NCI-H524 treated with DMSO at 0.1 percent for 48 hours (cell line): ENCODE results near the gene AGBL4.

Experiments
- DNase-seq: peaks from one replicate; lab custom pipeline; 2025; lab: John Stamatoyannopoulos, UW

The AGBL4 gene

GRCh38 chr1:49181033-49181432 lies 842.7 kb downstream of the AGBL4 start:
- DNase-seq: no peak

- no peak for DNase-seq
These were observed 851.7 kb downstream of the AGBL4 start for GRCh38 chr1:49171941-49172593.

GRCh38 chr1:49166031-49166430 lies 857.7 kb downstream of the AGBL4 start:
- DNase-seq: no peak

- no peak for DNase-seq
These were observed 860.7 kb downstream of the AGBL4 start for GRCh38 chr1:49163031-49163430.

- no peak for DNase-seq
These were observed 863.1 kb downstream of the AGBL4 start for GRCh38 chr1:49160677-49161076.

- no peak for DNase-seq
These were observed 887.0 kb downstream of the AGBL4 start for GRCh38 chr1:49136738-49137251.

GRCh38 chr1:49125746-49126145 lies 898.0 kb downstream of the AGBL4 start:
- no peak for DNase-seq

- DNase-seq: no peak
These were observed 911.8 kb downstream of the AGBL4 start for GRCh38 chr1:49111931-49112330.

GRCh38 chr1:49106445-49106844 lies 917.3 kb downstream of the AGBL4 start:
- no peak for DNase-seq

GRCh38 chr1:49104575-49104974 lies 919.2 kb downstream of the AGBL4 start:
- no peak for DNase-seq

GRCh38 chr1:49102752-49103151 lies 921.0 kb downstream of the AGBL4 start:
- no peak for DNase-seq

- DNase-seq: no peak
These were observed 924.9 kb downstream of the AGBL4 start for GRCh38 chr1:49098866-49099265.

GRCh38 chr1:49086327-49086726 lies 937.4 kb downstream of the AGBL4 start:
- DNase-seq: no peak

- DNase-seq: no peak
These were observed 938.7 kb downstream of the AGBL4 start for GRCh38 chr1:49085079-49085478.

GRCh38 chr1:49060766-49061165 lies 963.0 kb downstream of the AGBL4 start:
- DNase-seq: no peak

GRCh38 chr1:49059087-49059486 lies 964.7 kb downstream of the AGBL4 start:
- DNase-seq: no peak

- DNase-seq: no peak
These were observed 971.7 kb downstream of the AGBL4 start for GRCh38 chr1:49052102-49052501.

- DNase-seq: no peak
These were observed 972.1 kb downstream of the AGBL4 start for GRCh38 chr1:49051647-49052046.

- no peak for DNase-seq
These were observed 973.7 kb downstream of the AGBL4 start for GRCh38 chr1:49050041-49050440.

- DNase-seq: no peak
These were observed 975.6 kb downstream of the AGBL4 start for GRCh38 chr1:49048188-49048587.

GRCh38 chr1:49046305-49046704 lies 977.4 kb downstream of the AGBL4 start:
- no peak for DNase-seq

- no peak for DNase-seq
These were observed 978.4 kb downstream of the AGBL4 start for GRCh38 chr1:49045371-49045770.

GRCh38 chr1:49036700-49037099 lies 987.1 kb downstream of the AGBL4 start:
- DNase-seq: no peak

GRCh38 chr1:49028396-49028795 lies 995.4 kb downstream of the AGBL4 start:
- DNase-seq: no peak
